Measurements from ENCODE around the gene ITGB4.

Gene ITGB4

DNA sequence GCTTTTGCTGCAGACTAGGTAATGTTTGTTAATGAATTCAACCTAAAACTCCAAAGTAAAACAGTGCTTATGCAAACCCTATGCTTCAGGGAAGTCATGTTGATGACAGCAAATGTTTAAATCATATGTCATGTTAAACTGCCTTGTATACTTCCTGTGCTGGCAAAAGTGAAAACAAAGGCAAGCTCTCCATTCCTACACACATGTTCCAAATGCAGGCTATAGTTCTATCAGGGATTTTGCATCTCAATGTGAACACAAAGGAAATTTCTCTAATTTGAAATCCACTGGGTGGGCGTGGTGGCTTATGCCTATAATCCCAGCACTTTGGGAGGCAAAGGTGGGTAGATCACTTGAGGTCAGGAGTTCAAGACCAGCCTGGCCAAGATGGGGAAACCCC is 82.6 kb downstream of the ITGB4 start:
- DNase-seq, result no peak

DNA sequence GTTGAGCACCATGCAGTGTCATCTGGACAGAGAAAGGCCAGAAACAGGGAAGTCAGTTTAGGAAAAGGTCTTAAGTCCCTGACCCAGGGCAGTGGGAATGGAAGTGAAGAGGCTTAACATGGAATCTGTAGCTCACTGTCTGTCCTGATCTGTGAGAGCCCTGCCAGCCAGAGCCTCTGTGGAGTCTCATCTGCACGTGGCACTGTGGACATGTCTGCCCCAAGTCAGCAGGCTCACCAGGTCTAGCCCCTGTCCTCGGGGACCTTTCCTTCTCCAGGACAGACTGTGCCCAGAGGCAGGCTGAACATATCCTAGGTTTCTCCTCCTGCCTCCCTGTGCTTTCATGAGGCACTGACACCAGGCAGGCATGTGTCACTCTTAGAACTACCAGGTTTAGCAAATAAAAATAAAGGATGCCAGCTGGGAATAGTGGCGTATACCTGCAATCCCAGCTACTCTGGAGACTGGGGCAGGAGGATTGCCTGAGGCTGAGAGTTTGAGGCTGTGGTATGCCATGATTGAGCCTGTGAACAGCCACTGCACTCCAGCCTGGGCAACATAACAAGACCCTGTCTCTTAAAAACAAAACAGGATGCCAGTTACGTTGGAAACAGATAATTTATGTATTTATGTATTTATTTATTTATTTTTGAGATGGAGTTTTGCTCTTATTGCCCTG is 85.7 kb downstream of the ITGB4 start:
- no peak for DNase-seq

Measured in NCI-H524 treated with DMSO at 0.1 percent for 48 hours (cell line).